Vagina (tissue), 2 donors: ENCODE data around the gene TMEM164.

Source experiments
- POLR2A ChIP-seq, 2 donors: fragments of 450-650 bp; IDR thresholded peaks; one replicate each; pipeline ENCODE4 v1.6.1; 2017; ENCODE audit warnings: antibody characterized with exemption in 2 of 2, mild to moderate bottlenecking in 2 of 2, moderate library complexity in 2 of 2
- TF ChIP-seq, protein P1 (sequence below), 3 experiments: fragments of 450-650 bp in 2 of 3; fragments of 200-600 bp in 1 of 3; sonication (generic) in 1 of 3; IDR thresholded peaks; one replicate each; pipeline ENCODE4 v1.5.1; 2017 to 2019; ENCODE audit warnings: antibody characterized with exemption in 3 of 3, mild to moderate bottlenecking in 2 of 3, moderate library complexity in 2 of 3

DNA sequence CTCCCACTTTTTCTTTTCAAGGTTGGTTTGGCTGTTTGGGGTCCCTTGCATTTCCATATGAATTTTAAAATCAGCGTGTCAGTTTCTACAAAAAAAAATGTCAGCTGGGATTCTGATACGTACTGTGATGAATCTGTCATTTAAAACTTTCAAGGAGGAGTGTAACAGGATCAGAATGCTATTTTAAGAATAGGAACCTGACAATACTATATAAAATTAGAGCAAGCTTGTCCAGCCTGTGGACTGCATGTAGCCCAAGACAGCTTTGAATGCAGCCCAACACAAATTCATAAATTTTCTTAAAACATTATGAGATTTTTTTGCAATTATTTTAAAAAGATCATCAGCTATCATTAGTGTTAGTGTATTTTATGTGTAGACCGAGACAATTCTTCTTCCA is 56.5 kb downstream of the TMEM164 start:
- TF ChIP-seq POLR2A (IDR thresholded peaks at IDR 0.05): no peak
- TF ChIP-seq, protein P1, sequence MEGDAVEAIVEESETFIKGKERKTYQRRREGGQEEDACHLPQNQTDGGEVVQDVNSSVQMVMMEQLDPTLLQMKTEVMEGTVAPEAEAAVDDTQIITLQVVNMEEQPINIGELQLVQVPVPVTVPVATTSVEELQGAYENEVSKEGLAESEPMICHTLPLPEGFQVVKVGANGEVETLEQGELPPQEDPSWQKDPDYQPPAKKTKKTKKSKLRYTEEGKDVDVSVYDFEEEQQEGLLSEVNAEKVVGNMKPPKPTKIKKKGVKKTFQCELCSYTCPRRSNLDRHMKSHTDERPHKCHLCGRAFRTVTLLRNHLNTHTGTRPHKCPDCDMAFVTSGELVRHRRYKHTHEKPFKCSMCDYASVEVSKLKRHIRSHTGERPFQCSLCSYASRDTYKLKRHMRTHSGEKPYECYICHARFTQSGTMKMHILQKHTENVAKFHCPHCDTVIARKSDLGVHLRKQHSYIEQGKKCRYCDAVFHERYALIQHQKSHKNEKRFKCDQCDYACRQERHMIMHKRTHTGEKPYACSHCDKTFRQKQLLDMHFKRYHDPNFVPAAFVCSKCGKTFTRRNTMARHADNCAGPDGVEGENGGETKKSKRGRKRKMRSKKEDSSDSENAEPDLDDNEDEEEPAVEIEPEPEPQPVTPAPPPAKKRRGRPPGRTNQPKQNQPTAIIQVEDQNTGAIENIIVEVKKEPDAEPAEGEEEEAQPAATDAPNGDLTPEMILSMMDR (IDR thresholded peaks at IDR 0.05): no peak
